Measurements from ENCODE around the gene GPR55. TPM values are rescaled to one million over a fixed set of nuclear protein-coding genes. Genes with fewer than 3 reads are reported as not detected.

The GPR55 gene
- total RNA-seq, 1 experiment from 2014 or later = 0.19 TPM

DNA sequence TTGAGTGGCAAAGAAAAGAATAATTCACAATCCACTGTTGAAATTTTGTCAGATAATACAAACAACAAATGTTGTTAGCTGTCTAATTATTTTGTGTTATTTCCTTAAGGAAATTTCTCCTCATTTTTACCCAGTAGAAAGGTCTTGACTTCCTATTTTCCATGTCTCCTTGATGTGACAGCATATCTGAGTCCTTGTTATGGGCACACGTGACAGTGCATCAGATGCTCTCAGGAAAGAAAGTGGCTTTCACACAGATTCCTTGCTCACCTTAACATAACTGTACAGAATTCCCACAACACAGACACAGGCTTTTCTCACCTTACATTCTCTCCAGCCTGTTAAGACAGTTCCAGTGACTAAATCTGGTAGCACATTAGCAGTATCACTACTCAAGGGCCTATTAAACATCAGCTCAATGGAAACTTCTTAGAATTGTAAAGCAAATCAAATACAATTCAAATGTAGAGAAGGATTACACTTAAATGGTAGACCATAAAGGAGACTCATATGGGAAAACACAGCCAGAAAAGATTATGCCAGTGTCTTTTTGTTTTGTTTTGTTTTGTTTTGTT is 30.2 kb upstream of the GPR55 start:
- CTCF ChIA-PET = interaction anchor here (0.6 kb wide), 1 partner anchor 56 kb away, joined by 3 read pairs; no protein-coding TSS in a partner anchor
- intact Hi-C loops (cut with micrococcal nuclease; ENCODE audit: unreplicated experiment) = no loop called here

DNA sequence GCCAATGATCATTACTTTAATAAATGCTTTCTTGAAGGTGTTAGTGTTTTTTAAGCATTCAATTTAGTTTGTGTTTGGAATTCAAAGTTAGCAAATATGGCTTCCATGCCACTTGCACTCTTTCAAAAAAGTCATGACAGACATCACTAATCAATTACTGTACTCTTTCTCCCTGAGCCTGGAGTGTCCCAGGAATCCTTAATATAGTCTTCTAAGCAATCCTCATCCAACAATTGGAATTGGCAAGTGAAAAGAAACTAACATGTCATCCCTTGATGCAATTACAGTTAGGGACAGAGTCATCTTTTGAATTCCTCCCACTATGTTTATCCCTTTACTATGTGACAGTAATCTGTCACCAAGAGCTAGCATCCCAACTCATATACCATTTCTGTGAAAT is 29.7 kb upstream of the GPR55 start:
- no peak for DNase-seq (ENCODE audit: low spot score)
- TF ChIP-seq, protein P1, sequence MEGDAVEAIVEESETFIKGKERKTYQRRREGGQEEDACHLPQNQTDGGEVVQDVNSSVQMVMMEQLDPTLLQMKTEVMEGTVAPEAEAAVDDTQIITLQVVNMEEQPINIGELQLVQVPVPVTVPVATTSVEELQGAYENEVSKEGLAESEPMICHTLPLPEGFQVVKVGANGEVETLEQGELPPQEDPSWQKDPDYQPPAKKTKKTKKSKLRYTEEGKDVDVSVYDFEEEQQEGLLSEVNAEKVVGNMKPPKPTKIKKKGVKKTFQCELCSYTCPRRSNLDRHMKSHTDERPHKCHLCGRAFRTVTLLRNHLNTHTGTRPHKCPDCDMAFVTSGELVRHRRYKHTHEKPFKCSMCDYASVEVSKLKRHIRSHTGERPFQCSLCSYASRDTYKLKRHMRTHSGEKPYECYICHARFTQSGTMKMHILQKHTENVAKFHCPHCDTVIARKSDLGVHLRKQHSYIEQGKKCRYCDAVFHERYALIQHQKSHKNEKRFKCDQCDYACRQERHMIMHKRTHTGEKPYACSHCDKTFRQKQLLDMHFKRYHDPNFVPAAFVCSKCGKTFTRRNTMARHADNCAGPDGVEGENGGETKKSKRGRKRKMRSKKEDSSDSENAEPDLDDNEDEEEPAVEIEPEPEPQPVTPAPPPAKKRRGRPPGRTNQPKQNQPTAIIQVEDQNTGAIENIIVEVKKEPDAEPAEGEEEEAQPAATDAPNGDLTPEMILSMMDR (conservative IDR thresholded peaks at IDR 0.05; ENCODE audit: low read depth, low read length) = no peak
- no peak for TF ChIP-seq EZH2 (IDR thresholded peaks at IDR 0.05; ENCODE audit: borderline replicate concordance, low read depth, low read length, poor library complexity, severe bottlenecking)
- CTCF ChIA-PET = no interaction called here
- no TSS peak for BruUV-seq (replicated peaks)
- Histone ChIP-seq H3K27me3 (replicated peaks; ENCODE audit: insufficient read depth, low read depth, low read length, poor library complexity) (peaks cover 21% of the 10 kb centered on the region), H3K36me3 (ENCODE audit: insufficient read depth, low read length, poor library complexity, severe bottlenecking) (no peaks in the 10 kb centered on the region), H3K9me3 (ENCODE audit: low read depth, low read length, poor library complexity, severe bottlenecking) (no peaks in the 10 kb centered on the region), H3K27ac (ENCODE audit: low read depth, low read length, poor library complexity, severe bottlenecking) (no peak overlapping the region), H3K4me1 (ENCODE audit: insufficient read depth, low read length, poor library complexity, severe bottlenecking) (no peaks in the 10 kb centered on the region), H3K4me3 (ENCODE audit: low read depth, low read length, poor library complexity, severe bottlenecking) (no peak overlapping the region)
- intact Hi-C loops (cut with micrococcal nuclease; ENCODE audit: unreplicated experiment) = no loop called here
- POLR2A ChIA-PET (ENCODE audit: low non-redundant PET) = no interaction called here

More for the DNA sequence above, 30.2 kb upstream of the GPR55 start:
- Histone ChIP-seq H3K9me3 (ENCODE audit: low read depth, low read length, poor library complexity, severe bottlenecking) (no peaks in the 10 kb centered on the region), H3K36me3 (ENCODE audit: insufficient read depth, low read length, poor library complexity, severe bottlenecking) (no peaks in the 10 kb centered on the region), H3K27me3 (replicated peaks; ENCODE audit: insufficient read depth, low read depth, low read length, poor library complexity) (peaks cover 21% of the 10 kb centered on the region), H3K27ac (ENCODE audit: low read depth, low read length, poor library complexity, severe bottlenecking) (no peak overlapping the region), H3K4me1 (ENCODE audit: insufficient read depth, low read length, poor library complexity, severe bottlenecking) (no peaks in the 10 kb centered on the region), H3K4me3 (ENCODE audit: low read depth, low read length, poor library complexity, severe bottlenecking) (no peak overlapping the region)
- no peak for TF ChIP-seq EZH2 (IDR thresholded peaks at IDR 0.05; ENCODE audit: borderline replicate concordance, low read depth, low read length, poor library complexity, severe bottlenecking)
- TF ChIP-seq, protein P1 (conservative IDR thresholded peaks at IDR 0.05; ENCODE audit: low read depth, low read length) = no peak
- POLR2A ChIA-PET (ENCODE audit: low non-redundant PET) = no interaction called here
- DNase-seq (ENCODE audit: low spot score) = no peak
- BruUV-seq (replicated peaks) = no TSS peak

DNA sequence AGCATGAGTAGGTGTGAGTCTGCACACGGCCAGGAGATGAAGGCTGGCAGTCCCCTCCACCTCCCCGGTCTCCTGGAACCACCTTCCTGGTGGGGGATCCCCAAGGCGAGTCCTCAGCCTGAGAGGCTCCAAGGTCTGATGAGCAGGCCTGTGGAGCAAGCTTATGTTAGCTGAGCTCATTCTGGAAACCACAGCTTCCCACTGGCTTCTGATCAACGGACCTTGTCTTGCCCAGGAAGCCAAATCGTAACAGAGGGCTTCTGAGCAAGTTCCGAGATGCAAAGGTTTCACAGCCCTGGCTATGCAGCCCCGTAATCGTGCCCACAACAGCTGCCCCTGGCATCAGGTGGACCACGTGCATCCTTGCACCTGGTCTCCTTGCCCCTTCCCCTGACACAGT is 28.8 kb upstream of the GPR55 start:
- Histone ChIP-seq H3K27ac (ENCODE audit: low read depth, low read length, poor library complexity, severe bottlenecking) (no peak overlapping the region), H3K36me3 (ENCODE audit: insufficient read depth, low read length, poor library complexity, severe bottlenecking) (no peaks in the 10 kb centered on the region), H3K4me1 (ENCODE audit: insufficient read depth, low read length, poor library complexity, severe bottlenecking) (no peaks in the 10 kb centered on the region), H3K9me3 (ENCODE audit: low read depth, low read length, poor library complexity, severe bottlenecking) (no peaks in the 10 kb centered on the region), H3K4me3 (ENCODE audit: low read depth, low read length, poor library complexity, severe bottlenecking) (no peak overlapping the region), H3K27me3 (replicated peaks; ENCODE audit: insufficient read depth, low read depth, low read length, poor library complexity) (peaks cover 21% of the 10 kb centered on the region)
- intact Hi-C loops (cut with micrococcal nuclease; ENCODE audit: unreplicated experiment) = no loop called here
- no peak for DNase-seq (ENCODE audit: low spot score)
- ChIA-PET POLR2A (ENCODE audit: low non-redundant PET) (no interaction called here), CTCF (no interaction called here)
- TF ChIP-seq, protein P1 (conservative IDR thresholded peaks at IDR 0.05; ENCODE audit: low read depth, low read length) = no peak
- TF ChIP-seq EZH2 (IDR thresholded peaks at IDR 0.05; ENCODE audit: borderline replicate concordance, low read depth, low read length, poor library complexity, severe bottlenecking) = no peak
- no TSS peak for BruUV-seq (replicated peaks)

All from A673 (cell line).